GM12878 (cell line): Measurements from ENCODE around the gene HSPA4. TPM values are rescaled to one million over a fixed set of nuclear protein-coding genes. Genes with fewer than 3 reads are reported as not detected.

Experiments
- ATAC-seq: fragments of 200-7000 bp; cut with Tn5 transposase; 3 replicates; pipeline ENCODE4 v1.9.1; 2020; ENCODE audit warnings: mild to moderate bottlenecking, moderate library complexity
- BruUV-seq: library from RNA; stranded (reverse); fragments of 400-500 nt; replicated peaks from 2 replicates; lab custom pipeline; 2021; lab: Mats Ljungman, UMichigan
- CTCF ChIA-PET: fragments of 300-600 bp; sonication (Branson Sonifier 250); formaldehyde crosslinking; extraction: SDS; loops from one replicate; lab custom pipeline; 2021; ENCODE audit warnings: inconsistent platforms; lab: Yijun Ruan, JAX
- POLR2A ChIA-PET: fragments of 350-600 bp; formaldehyde crosslinking; extraction: SDS; loops from one replicate; lab custom pipeline; 2021; ENCODE audit warnings: inconsistent platforms; lab: Charles Lee
- RAD21 ChIA-PET: fragments of 300-600 bp; sonication (Branson Sonifier 250); formaldehyde crosslinking; loops from one replicate; lab custom pipeline; 2023; ENCODE audit warnings: antibody characterized with exemption; ENCODE audit not compliant: unreplicated experiment; lab: Charles Lee
- SMC1A ChIA-PET: fragments of 300-600 bp; sonication (Branson Sonifier 250); formaldehyde crosslinking; loops from one replicate; lab custom pipeline; 2023; ENCODE audit not compliant: unreplicated experiment, uncharacterized antibody; lab: Charles Lee
- DNase-seq: peaks from one replicate; pipeline ENCODE4 v3.0.0-alpha.2; 2011; ENCODE audit warnings: low read depth, low spot score
- FAIRE-seq: peaks from 3 replicates; lab custom pipeline; 2011; peaks lifted over from hg19 to GRCh38; lab: Jason Lieb, UNC
- H2AFZ ChIP-seq: 2 replicates; pipeline ENCODE4 v1.6.0; 2011; ENCODE audit warnings: low read depth, low read length, control low read depth; ENCODE audit not compliant: control insufficient read depth
- H3K27ac ChIP-seq: 2 replicates; pipeline ENCODE4 v1.5.1; 2011; ENCODE audit warnings: control low read depth; ENCODE audit not compliant: control insufficient read depth, insufficient read depth
- H3K27me3 ChIP-seq, 2 experiments: replicated peaks in 1 of 2; 2 replicates each; pipeline versions ENCODE4 v1.6.0 to v1.6.1; 2011; ENCODE audit warnings: low read length in 1 of 2; ENCODE audit not compliant: control insufficient read depth in 2 of 2, insufficient read depth in 2 of 2
- H3K36me3 ChIP-seq, 2 experiments: 2 replicates each; pipeline ENCODE4 v1.5.1; 2011; ENCODE audit warnings: low read length in 1 of 2; ENCODE audit not compliant: control insufficient read depth in 2 of 2, insufficient read depth in 2 of 2
- H3K4me1 ChIP-seq: 2 replicates; pipeline ENCODE4 v1.6.1; 2011; ENCODE audit warnings: mild to moderate bottlenecking, low read length, moderate library complexity, mixed read lengths; ENCODE audit not compliant: control insufficient read depth, insufficient read depth
- H3K4me2 ChIP-seq: 2 replicates; pipeline ENCODE4 v1.6.0; 2011; ENCODE audit warnings: control low read depth; ENCODE audit not compliant: control insufficient read depth, insufficient read depth
- H3K4me3 ChIP-seq: fragments of 200-600 bp; sonication (generic); 2 replicates; pipeline ENCODE4 v1.5.1; 2016
- H3K79me2 ChIP-seq: 2 replicates; pipeline ENCODE4 v1.6.0; 2011; ENCODE audit warnings: low read length; ENCODE audit not compliant: control insufficient read depth, insufficient read depth
- H3K9ac ChIP-seq: 2 replicates; pipeline ENCODE4 v1.8.0; 2011; ENCODE audit warnings: low read length, control low read depth, mixed read lengths; ENCODE audit not compliant: control insufficient read depth, insufficient read depth
- H3K9me3 ChIP-seq: replicated peaks from 3 replicates; pipeline ENCODE4 v1.5.1; 2011; ENCODE audit warnings: mild to moderate bottlenecking, low read length; ENCODE audit not compliant: control insufficient read depth, insufficient read depth
- H4K20me1 ChIP-seq: 2 replicates; pipeline ENCODE4 v1.6.0; 2011; ENCODE audit not compliant: control insufficient read depth, insufficient read depth
- EP300 ChIP-seq, 2 experiments: fragments of 150-350 bp in 1 of 2; IDR thresholded peaks; 2 replicates each; pipeline ENCODE4 v1.6.1; 2011 to 2012; ENCODE audit warnings: low read depth in 2 of 2, low read length in 2 of 2, borderline replicate concordance in 1 of 2, improper control_type of control experiment in 1 of 2, inconsistent platforms in 1 of 2; ENCODE audit not compliant: control insufficient read depth in 1 of 2
- GABPA ChIP-seq: IDR thresholded peaks from 2 replicates; pipeline ENCODE4 v1.6.1; 2014; ENCODE audit warnings: antibody characterized with exemption, low read depth, mild to moderate bottlenecking, inconsistent platforms
- RCOR1 ChIP-seq: conservative IDR thresholded peaks from 2 replicates; pipeline ENCODE4 v1.6.1; 2012; ENCODE audit warnings: low read depth, low read length, improper control_type of control experiment
- SIX5 ChIP-seq: IDR thresholded peaks from 2 replicates; pipeline ENCODE4 v1.6.1; 2011; ENCODE audit warnings: mild to moderate bottlenecking, low read depth, low read length, moderate library complexity; ENCODE audit not compliant: severe bottlenecking
- SPI1 ChIP-seq: IDR thresholded peaks from 2 replicates; pipeline ENCODE4 v1.6.1; 2011; ENCODE audit warnings: low read depth, mild to moderate bottlenecking, low read length, moderate library complexity, borderline replicate concordance; ENCODE audit not compliant: insufficient read depth
- TAF1 ChIP-seq: IDR thresholded peaks from 2 replicates; pipeline ENCODE4 v1.6.1; 2011; ENCODE audit warnings: mild to moderate bottlenecking, low read depth, low read length, borderline replicate concordance
- WGBS: methylation state at CpG from one replicate; pipeline ENCODE4 v1.1.6; 2016; ENCODE audit warnings: low lambda C conversion rate; ENCODE audit not compliant: insufficient replicate concordance, insufficient coverage; ENCODE audit errors: missing lambda C conversion rate; 5-methylcytosine and 5-hydroxymethylcytosine counted together
- in situ Hi-C: fragments of 300-500 bp; cut with MboI; formaldehyde crosslinking; loops from 9 replicates; pipeline ENCODE4 v1.14.3; 2018; ENCODE audit warnings: mixed read lengths
- intact Hi-C: fragments of 100-400 bp; cut with micrococcal nuclease; formaldehyde crosslinking; loops from one replicate; pipeline ENCODE4 v1.14.2; 2022; ENCODE audit not compliant: unreplicated experiment
- polyA plus RNA-seq, 11 experiments: library from polyadenylated mRNA; depleted of rRNA in 4 of 11; unstranded in 6 of 11; stranded (reverse) in 5 of 11; fragments of >200 nt; fragmentation: Nextera tagmentation in 4 of 11; fragmentation: Illumina TruSeq in 1 of 11; extraction: Ambion mirVana in 4 of 11; extraction: Trizol in 1 of 11; gene quantifications; 1 replicate in 1 of 11; 2 replicates in 10 of 11; pipeline versions ENCODE4 v1.2.1 to v1.2.3, GENCODE V29; 2011 to 2016; ENCODE audit warnings: inconsistent platforms in 2 of 11, missing spikeins in 2 of 11, low read depth in 1 of 11
- total RNA-seq, 4 experiments: library from RNA; depleted of rRNA in 3 of 4; stranded (reverse); fragments of >200 nt in 3 of 4; fragmentation: Illumina TruSeq in 1 of 4; extraction: Trizol in 1 of 4; gene quantifications; 2 replicates each; pipeline versions ENCODE4 v1.2.1 to v1.2.3, GENCODE V29; 2013 to 2021
- TF ChIP-seq, protein P1 (sequence below): IDR thresholded peaks from 2 replicates; pipeline ENCODE4 v1.6.1; 2011; ENCODE audit warnings: mild to moderate bottlenecking, low read depth, low read length, moderate library complexity; ENCODE audit not compliant: insufficient replicate concordance
- TF ChIP-seq, protein P2 (sequence below): fragments of 450-650 bp; formaldehyde crosslinking; IDR thresholded peaks from 2 replicates; pipeline ENCODE4 v1.4.0; 2020; ENCODE audit warnings: mild to moderate bottlenecking, moderate library complexity
- TF ChIP-seq, protein P3 (sequence below): fragments of 450-650 bp; IDR thresholded peaks from 2 replicates; pipeline ENCODE4 v1.6.1; 2018; ENCODE audit warnings: borderline replicate concordance, mild to moderate bottlenecking; ENCODE audit not compliant: partially characterized antibody

HSPA4 gene
- total and polyA plus RNA-seq, 10 of the 15 experiments (the other 5 are each of a cell fraction or from before 2014, with no cell fraction given) = 61.6 to 234 (median 116) TPM

GRCh38 chr5:133119233-133119711 lies 67.5 kb downstream of the HSPA4 start:
- no peak overlapping the region for H3K9ac ChIP-seq
- no peak overlapping the region for H3K4me2 ChIP-seq
- ATAC-seq = no peak
- H3K27ac ChIP-seq = no peak overlapping the region
- intact Hi-C loops (no loop called here), in situ Hi-C loops (loop anchor here (10.0 kb wide), 1 partner anchor 746 kb away; no protein-coding TSS in a partner anchor)
- SMC1A ChIA-PET = interaction anchor here (1.4 to 2.0 kb wide), 2 partner anchors 8 to 9 kb away, joined by 5 to 6 read pairs; no protein-coding TSS in a partner anchor
- POLR2A ChIA-PET = no interaction called here
- no peak for DNase-seq
- CTCF ChIA-PET = interaction anchor here (0.6 to 0.7 kb wide), 2 partner anchors 8 to 895 kb away, joined by 3 to 4 read pairs; no protein-coding TSS in a partner anchor
- no peaks in the 10 kb centered on the region for H3K79me2 ChIP-seq
- no peaks in the 10 kb centered on the region for H3K9me3 ChIP-seq
- TF ChIP-seq GABPA = no peak
- TF ChIP-seq EP300 (IDR thresholded peaks at IDR 0.05; ENCODE audit: borderline replicate concordance in 1 of 2, control insufficient read depth in 1 of 2, low read depth in 2 of 2, low read length in 2 of 2) = no peak
- TF ChIP-seq, protein P1, sequence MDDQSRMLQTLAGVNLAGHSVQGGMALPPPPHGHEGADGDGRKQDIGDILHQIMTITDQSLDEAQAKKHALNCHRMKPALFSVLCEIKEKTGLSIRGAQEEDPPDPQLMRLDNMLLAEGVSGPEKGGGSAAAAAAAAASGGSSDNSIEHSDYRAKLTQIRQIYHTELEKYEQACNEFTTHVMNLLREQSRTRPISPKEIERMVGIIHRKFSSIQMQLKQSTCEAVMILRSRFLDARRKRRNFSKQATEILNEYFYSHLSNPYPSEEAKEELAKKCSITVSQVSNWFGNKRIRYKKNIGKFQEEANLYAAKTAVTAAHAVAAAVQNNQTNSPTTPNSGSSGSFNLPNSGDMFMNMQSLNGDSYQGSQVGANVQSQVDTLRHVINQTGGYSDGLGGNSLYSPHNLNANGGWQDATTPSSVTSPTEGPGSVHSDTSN = no peak
- TF ChIP-seq, protein P2, sequence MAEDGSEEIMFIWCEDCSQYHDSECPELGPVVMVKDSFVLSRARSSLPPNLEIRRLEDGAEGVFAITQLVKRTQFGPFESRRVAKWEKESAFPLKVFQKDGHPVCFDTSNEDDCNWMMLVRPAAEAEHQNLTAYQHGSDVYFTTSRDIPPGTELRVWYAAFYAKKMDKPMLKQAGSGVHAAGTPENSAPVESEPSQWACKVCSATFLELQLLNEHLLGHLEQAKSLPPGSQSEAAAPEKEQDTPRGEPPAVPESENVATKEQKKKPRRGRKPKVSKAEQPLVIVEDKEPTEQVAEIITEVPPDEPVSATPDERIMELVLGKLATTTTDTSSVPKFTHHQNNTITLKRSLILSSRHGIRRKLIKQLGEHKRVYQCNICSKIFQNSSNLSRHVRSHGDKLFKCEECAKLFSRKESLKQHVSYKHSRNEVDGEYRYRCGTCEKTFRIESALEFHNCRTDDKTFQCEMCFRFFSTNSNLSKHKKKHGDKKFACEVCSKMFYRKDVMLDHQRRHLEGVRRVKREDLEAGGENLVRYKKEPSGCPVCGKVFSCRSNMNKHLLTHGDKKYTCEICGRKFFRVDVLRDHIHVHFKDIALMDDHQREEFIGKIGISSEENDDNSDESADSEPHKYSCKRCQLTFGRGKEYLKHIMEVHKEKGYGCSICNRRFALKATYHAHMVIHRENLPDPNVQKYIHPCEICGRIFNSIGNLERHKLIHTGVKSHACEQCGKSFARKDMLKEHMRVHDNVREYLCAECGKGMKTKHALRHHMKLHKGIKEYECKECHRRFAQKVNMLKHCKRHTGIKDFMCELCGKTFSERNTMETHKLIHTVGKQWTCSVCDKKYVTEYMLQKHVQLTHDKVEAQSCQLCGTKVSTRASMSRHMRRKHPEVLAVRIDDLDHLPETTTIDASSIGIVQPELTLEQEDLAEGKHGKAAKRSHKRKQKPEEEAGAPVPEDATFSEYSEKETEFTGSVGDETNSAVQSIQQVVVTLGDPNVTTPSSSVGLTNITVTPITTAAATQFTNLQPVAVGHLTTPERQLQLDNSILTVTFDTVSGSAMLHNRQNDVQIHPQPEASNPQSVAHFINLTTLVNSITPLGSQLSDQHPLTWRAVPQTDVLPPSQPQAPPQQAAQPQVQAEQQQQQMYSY = no peak
- TF ChIP-seq, protein P3, sequence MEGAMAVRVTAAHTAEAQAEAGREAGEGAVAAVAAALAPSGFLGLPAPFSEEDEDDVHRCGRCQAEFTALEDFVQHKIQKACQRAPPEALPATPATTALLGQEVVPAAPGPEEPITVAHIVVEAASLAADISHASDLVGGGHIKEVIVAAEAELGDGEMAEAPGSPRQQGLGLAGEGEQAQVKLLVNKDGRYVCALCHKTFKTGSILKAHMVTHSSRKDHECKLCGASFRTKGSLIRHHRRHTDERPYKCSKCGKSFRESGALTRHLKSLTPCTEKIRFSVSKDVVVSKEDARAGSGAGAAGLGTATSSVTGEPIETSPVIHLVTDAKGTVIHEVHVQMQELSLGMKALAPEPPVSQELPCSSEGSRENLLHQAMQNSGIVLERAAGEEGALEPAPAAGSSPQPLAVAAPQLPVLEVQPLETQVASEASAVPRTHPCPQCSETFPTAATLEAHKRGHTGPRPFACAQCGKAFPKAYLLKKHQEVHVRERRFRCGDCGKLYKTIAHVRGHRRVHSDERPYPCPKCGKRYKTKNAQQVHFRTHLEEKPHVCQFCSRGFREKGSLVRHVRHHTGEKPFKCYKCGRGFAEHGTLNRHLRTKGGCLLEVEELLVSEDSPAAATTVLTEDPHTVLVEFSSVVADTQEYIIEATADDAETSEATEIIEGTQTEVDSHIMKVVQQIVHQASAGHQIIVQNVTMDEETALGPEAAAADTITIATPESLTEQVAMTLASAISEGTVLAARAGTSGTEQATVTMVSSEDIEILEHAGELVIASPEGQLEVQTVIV = no peak
- no peak for TF ChIP-seq SIX5
- TF ChIP-seq RCOR1 = no peak
- no peak for TF ChIP-seq SPI1
- TF ChIP-seq TAF1 = no peak
- no peak for FAIRE-seq
- H4K20me1 ChIP-seq = no peaks in the 10 kb centered on the region; the same call in 1 of the 2 replicates
- H3K36me3 ChIP-seq = no peaks in the 10 kb centered on the region
- no TSS peak for BruUV-seq
- no peaks in the 10 kb centered on the region; the same call in 1 of the 2 replicates for H3K4me1 ChIP-seq
- RAD21 ChIA-PET = interaction anchor here (1.2 kb wide), 1 partner anchor 24 kb away, joined by 3 read pairs; no protein-coding TSS in a partner anchor
- WGBS = 47% methylated on average over 4 of the region's 4 CpGs
- no peak overlapping the region for H3K4me3 ChIP-seq
- no peaks in the 10 kb centered on the region for H3K27me3 ChIP-seq
- H2AFZ ChIP-seq = no peak overlapping the region
